HG03378 (cell line): ENCODE results near the gene EDDM13.
A peak's percentile ranks its signal among the peaks of the same experiment; 100 is the strongest.
"Not testable (repeated sequence)": the region's sequence is repeated elsewhere in the genome, so short reads cannot be mapped to it uniquely, and the experiment has no call there.

Experiments
- ATAC-seq: cut with Tn5 transposase; IDR thresholded peaks from one replicate; pipeline ENCODE4 v1.9.1; 2021; ENCODE audit warnings: mild to moderate bottlenecking, moderate library complexity; ENCODE audit not compliant: unreplicated experiment

EDDM13 gene

DNA sequence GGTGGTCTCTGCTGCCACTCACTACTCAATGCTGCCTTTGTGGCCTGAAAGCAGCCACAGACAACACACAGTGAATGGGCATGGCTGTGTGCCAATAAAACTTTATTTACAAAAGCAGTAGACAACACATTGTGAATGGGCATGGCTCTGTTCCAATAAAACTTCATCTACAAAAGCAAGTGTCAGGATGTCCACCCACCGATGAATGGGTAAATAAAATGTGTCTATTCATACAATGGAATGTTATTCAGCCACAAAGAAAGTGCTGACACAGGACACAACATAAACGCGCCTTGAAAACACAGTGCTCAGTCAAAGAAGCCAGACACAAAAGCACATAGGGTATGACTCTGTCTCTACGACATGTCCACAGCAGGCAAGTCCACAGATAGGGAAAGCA lies 22.0 kb downstream of the EDDM13 start:
- ATAC-seq = no peak

DNA sequence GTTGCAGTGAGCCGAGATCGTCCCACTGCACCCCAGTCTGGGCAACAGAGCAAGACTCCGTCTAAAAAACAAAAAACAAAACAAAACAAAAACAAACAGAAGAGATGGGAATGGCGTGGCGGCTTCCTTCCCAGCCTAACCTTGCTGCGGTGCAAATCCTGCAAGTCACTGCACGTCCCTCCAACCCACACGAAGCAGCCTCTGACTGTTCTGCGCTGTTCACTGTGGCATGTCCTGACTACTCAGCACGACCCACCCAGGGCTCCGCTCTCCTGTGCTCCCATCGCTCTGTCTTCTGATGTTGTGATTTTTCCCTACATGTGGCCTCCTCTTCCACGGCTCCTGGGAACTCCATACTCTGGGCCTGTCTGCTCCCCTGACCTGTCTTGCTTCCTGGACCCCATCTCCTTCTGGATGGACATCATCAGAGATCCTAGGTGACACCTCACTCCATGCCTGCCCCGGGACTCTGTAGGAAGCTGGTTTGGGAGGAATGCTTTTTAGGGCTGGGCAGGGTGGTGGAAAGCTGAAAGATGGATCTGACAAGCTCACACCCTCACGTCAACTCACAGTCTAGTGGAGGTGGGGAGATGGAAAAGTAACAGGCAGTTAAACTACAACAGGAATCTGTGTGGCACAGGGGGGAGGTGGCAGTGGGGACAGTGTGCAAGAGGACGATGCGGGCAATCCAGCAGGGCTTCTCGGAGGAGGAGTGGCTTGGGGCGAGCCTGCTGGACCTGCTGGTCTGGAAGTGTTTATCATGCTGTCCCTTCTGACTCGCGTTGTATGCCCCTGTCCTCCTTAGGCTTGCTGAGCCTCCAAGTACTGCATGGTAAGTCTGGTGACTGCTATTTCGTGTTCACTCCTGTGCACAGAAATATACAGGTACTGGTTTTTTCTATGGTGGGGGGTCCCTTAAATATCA lies 23.2 kb downstream of the EDDM13 start:
- no peak for ATAC-seq

DNA sequence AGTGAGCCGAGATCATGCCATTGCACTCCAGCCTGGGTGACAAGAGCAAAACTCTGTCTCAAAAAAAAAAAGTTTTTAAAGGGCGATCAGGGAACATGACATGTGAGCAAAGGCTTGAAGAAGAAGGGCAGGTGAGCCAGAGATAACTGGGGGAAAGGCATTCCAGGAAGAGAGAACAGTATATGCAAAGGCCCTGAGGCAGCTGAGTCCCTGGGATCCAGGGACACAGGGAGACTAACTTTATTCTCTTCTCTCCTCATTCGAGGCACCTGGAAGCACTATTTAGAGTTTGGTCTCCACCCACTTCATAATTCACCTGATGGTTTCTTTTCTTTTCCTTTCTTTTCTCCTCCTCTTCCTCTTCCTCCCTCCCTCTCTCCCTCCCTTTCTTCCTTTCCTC lies 24.5 kb downstream of the EDDM13 start:
- ATAC-seq = no peak

DNA sequence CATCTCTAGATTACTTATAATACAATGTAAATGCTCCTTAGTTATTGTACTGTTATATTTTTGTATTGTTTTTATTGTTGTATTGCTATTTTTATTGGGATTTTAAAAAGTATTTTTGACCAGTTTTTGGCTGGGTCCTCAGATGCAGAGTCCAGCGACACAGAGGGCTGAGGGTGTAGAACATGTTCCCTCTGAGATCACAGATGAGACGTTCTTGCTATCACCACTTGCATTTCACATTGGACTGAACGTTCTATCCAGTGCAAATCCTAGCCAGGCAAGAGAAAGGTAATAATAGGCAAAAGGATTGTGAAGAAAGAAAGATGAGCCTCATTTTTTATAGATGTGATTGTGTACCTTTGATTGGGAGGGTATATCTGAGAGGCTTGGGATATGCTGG lies 27.1 kb downstream of the EDDM13 start:
- ATAC-seq = no peak

DNA sequence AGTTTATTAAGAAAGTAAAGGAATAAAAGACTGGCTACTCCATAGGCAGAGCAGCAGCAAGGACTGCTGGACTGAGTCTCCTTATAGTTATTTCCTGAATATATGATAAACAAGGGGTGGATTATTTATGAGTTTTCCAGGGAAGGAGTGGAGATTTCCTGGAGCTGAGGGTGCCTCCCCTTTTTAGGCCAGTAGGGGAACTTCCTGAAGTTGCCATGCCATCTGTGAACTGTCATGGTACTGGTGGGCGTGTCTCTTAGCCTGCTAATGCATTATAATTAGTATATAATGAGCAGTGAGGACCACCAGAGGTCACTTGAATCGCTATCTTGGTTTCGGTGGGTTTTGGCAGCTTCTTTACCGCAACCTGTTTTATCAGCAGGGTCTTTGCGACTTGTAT lies 28.6 kb downstream of the EDDM13 start:
- ATAC-seq = no peak

DNA sequence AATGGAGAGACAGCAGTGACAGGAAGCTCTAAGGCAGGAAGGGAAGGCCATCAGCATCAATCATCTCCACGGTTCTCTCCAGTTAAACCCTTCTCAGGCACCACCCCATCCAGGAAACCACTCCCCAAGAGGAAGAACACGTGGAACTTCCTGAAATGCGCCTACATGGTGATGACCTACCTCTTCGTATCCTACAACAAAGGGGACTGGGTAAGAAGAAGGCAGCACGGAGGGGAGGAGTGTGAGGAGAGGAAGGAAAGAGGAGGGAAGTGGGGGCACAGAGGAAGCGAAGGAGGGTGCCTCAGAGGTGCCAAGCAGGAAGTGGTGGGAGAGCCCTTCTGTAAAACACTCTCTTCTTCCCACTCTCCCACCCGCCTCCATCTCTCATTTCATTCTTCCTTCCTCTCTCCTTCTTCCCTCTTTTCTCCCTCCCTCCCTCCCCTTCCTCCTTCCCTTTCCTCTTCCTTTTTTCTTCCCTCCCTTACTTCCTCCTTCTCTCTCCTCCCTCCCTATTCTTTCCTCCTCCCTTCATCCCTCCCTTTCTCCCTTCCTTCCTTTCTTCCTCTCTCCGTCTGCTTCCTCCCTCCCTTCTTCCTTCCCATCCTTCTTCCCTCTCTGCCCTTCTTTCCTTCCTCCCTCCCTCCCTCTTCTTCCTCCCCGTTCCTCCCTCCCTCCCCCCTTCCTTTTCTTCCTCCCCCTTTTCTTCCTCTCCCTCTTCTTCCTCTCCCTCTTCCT lies 29.5 kb downstream of the EDDM13 start:
- ATAC-seq = no peak

DNA sequence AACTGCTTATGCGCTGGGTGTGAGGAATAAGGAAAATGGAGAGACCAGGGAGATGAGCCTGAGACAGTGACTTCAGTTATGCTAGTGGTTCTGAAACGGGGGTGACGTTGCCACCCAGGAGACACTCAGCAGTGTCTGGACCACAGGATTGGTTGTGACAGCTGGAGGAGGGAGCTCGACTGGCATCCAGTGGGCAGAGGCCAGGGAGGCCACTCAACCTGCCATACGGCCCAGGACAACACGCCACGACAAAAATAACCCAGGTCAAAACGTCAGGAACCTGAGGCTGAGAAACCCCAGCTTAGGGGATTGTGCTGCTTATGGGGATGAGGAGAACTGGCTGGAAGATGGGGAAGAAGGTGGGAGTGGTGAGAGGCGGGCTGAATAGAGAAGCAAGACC lies 31.7 kb downstream of the EDDM13 start:
- no peak for ATAC-seq

DNA sequence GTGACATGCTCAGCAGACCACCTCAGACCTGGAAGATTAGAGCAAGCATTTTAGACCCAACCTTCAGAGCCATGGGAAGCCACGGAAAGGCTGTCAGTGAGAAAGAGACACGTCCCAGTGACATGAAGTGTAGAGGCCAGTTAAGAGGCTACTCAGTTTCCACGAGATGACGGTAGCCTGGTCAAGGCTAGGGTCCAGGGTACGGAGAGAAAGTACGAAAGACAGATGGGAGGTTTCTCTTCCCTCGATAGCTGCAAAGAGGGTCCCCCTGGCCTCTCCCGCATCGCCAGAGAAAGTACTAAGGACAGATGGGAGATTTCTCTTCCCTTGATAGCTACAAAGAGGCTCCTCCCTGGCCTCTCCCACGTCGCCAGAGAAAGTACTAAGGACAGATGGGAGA lies 33.5 kb downstream of the EDDM13 start:
- no peak for ATAC-seq

DNA sequence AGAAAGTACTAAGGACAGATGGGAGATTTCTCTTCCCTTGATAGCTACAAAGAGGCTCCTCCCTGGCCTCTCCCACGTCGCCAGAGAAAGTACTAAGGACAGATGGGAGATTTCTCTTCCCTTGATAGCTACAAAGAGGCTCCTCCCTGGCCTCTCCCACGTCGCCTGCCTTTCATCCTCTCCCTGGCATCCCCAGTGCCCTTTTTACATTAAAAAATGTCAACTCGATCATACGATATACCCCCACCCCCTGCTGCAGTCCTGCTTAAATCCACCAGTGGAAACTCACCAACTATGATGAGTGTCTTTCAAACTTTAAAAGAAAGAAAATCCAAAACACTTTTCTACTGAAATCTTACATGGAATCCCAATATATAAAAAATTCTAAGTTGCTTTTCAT lies 34.5 kb downstream of the EDDM13 start:
- ATAC-seq = not testable (repeated sequence)

DNA sequence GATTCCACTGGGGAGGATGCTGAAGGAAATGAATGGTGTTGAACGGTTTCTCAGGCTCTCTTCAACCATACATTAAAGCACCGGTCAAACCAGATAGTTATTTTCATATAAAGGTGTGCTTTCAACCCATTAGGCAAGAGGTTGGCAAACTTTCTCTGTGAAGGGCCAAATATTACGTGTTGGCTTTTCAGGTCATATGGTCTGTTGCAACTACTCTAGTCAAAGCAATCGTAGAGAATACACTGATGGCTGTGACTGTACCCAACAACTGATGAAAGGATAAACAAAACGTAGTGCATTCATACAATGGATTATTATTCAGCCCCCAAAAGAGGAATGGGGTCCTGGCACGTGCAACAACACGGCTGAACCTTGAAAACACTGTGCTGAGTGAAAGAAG lies 36.2 kb downstream of the EDDM13 start:
- ATAC-seq = no peak

DNA sequence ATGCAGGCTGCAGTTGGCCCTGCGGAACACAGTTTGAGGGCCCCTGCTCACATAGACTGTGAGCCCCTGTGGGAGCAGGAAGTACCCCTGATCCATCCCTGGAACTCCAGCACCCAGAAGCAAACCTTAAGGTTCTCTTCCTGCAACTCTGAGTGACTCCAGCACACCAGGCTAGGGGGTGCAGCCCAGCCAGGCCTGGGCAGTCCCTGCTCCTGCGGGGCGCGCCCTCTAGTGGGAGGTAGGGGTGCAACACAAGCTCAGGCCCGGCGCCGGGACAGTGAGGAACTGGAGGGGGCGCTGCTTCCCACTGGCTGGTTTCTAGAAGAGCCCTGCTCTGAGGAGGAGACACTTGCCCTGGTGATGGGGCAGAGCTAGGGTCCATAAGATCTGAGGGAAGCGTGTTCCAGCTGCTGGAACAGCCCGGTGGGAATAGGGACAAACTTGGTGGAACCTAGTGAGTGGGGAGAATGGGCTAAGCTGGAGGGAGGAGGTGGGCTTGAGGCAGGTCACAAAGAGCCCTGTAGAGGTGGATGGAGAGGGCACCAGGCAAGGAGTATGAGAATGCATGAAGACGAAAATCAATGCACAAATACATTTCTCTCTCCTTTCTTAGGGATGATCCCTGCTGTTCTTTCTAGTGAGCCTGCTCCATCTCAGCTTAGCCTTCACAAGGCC lies 37.1 kb downstream of the EDDM13 start:
- ATAC-seq = no peak

DNA sequence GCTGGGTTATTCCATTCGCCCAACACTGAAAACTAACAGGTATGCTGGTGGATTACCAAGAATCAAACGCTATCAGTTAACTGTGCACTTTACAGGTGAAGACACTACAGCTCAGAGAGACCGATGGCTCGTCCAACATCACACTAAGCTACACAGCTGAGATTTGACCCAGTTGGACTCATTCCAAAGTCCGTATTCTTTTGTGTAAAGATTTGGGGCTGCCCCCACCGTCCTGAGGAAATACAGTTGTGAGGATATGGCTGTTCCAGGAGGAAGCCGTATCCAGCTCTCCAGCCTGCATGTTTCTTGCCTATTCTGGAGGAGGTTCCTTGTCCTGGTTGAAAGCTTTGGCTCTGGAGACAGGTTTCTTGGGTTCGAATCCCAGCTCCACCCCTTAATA lies 37.9 kb downstream of the EDDM13 start:
- no peak for ATAC-seq

DNA sequence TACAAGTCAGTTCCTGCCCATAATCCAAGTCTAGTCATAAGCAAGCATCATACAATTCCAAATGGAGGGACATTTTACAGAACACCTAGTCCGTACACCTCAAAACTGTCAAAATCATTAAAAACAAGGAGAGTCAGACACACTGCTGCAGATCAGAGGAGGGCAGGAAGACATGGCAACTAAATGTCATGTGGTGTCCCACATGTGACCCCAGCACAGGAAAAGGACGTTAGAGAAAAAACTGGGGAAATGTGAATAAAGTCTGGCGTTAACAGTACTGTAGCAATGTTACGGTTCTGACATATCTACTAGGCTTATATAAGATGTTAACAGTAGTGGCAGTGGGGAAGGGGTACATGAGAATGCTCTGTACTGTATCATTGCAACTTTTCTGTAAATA lies 39.8 kb downstream of the EDDM13 start:
- ATAC-seq = no peak

DNA sequence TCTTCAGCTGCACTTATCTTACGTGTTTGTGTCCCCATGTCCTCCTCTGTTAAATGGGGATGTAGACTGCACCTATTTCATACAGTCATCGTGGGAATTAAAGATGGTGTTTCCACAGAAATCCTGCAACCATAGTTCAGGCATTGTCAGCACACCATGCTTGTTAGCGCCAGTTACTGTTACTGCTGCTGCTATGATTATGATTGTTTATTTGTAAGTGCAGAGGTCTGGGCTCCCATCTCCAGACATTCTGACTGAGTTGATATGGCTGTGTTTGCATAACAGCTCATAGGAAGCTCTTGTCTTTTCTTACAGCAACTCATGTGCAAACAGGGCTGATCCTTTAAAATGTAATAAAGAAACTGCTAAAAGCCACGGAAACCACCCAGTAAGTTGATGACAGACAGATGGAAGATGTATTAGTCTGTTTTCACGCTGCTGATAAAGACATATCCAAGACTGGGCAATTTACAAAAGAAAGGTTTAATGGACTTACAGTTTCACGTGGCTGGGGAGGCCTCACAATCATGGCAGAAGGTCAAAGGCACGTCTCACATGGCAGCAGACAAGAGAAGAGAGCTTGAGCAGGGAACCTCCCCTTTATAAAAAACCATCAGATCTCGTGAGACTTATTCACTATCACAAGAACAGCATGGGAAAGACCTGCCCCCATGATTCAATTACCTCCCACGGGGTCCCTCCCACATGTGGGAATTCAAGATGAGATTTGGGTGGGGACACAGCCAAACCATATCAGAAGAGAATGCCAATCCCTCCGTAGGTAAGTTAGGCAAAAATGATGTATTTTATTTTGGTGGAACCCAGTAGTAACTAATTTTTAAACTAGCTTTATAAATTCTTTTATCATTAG lies 40.5 kb downstream of the EDDM13 start:
- ATAC-seq = no peak

DNA sequence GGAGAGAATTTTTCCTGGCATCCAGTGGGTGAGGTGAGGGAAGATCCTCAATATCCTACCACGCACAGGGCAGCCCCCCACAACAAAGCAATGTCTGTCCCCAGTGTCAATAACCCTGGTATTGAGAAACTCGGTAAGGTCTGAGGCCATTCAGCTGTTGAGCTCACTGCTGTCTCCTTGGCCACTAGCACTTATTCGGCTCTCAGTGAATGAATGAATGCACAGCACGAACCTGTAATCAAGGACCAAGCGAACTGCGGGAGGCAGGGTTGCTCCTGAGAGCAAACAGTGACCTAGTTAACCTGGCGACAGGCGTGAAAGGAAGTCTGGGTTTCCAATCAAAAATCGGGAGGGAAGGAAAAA lies 41.5 kb downstream of the EDDM13 start:
- peak; percentile 3 for ATAC-seq

DNA sequence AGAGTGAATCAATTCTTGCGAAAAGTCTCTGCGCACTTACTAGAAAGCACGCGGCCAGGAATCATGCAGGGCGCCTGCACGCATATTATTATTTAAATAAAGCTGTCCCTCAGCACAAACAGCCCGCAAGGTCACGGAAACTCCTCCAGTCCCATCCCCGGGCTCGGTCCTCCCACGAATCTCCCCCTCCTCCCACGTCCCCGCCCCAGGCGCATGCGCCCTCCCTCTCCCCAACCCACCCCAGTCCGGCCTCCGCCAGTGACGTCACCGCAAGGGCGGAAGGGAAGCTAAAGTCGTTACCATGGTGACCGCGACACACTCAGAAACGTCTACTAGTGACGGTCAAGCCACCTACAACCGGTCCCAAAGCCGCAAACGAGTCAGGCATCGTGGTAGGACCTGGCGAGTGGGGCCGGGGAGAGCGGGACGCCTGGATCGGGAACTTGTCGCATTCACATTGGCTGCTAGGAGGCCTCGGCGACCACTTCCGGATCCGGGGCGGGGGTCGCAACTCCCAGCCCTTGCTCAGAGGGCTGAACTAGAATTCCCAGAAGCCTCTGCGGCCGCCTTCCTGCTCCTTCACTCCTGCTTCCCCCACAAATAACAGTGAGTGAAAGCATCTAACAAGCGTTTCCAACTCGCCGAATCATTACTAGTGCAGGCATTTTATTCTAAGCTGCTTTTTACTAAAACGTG lies 42.0 kb downstream of the EDDM13 start, which contains the start of gene ZSCAN5A:
Gene ZSCAN5A, minus strand, starts transcription at position 459 of the 696 bp plus-strand sequence. CDS start 89,793 bp downstream, outside the sequence.
- peak; percentile 58 for ATAC-seq

DNA sequence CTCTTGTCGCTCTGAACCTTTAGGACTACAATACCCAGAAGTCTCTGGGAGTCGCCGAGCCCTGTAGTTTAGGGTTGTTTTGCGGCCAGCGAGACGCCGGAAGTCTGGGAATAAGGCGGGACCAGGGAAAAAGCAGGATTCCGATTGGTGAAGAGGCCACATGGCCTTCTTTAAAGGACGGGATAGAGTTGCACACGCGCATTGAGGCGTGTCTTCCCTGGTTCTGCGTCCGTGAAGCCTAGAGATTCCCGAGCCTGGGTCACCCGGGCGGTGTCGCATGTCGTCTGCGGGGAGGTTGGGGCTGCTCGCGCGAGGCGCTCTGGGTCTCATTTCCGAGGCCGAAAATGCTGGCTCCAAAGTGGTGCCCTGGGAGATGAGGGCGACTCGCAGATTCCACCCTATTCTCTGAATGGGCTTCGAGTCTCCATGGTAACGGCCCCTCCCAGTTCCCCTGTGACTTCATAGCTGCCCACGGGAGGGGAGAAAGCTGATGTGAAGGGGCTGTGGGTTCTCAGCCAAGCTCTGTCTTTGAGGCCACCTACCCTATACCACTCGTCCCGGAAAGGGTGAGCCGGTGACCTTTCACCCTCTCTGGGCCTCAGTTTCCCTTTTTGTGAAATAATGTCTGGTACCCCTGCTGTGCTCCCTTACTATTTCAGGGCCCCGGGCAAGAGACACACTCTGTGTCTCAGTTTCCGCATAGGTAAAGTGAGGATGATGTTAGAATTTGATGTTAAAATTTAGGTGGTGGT lies 42.7 kb downstream of the EDDM13 start:
- ATAC-seq = peak; percentile 82

DNA sequence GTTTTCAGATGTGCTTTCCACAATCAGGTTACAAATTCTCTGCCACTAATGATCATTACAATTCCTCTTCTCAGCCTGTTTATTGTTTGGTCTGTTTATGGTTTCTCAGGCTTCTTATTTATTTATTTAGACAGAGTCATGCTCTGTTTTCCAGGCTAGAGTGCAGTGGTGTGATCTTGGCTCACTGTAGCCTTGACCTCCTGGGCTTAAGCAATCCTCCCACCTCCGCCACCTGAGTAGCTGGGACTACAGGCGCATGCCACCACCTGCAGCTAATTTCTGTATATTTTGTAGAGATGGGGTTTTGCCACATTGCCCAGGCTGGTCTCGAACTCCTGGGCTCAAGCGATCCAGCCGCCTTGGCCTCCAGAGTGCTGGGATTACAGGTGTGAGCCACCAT lies 44.2 kb downstream of the EDDM13 start:
- ATAC-seq = no peak

DNA sequence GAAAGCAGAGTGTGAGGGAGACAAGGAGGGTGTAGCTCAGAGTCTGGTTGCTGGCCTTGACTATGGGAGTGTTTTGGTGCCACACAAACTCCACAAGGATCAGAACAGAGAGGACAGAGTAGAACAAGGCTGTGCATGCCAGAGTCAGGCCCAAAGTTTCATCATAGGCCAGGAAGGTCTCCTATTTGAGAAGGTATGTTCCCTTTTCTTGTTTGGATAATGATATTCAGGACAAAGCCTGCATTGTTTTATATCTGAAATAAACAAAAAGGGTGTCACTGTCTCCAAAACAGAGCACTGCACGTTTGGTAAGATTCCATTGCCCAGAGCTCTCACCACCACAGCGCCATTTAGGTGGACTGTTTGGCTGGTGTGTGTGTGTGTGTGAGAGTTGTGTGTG lies 45.2 kb downstream of the EDDM13 start:
- no peak for ATAC-seq
